H1 (cell line): ENCODE data around the gene KIF26B.

Experiments used
- EGR1 ChIP-seq: IDR thresholded peaks from 2 replicates; pipeline ENCODE4 v1.6.1; 2011; ENCODE audit warnings: low read depth, low read length, borderline replicate concordance
- TF ChIP-seq, protein P1 (sequence below), 3 experiments: IDR thresholded peaks; 1 replicate in 2 of 3; 2 replicates in 1 of 3; pipeline versions ENCODE4 v1.5.1 to v1.6.1; 2011; ENCODE audit warnings: low read length in 3 of 3, mild to moderate bottlenecking in 3 of 3, inconsistent platforms in 2 of 3, low read depth in 1 of 3, moderate library complexity in 1 of 3; ENCODE audit not compliant: insufficient read depth in 1 of 3; ENCODE audit errors: control extremely low read depth in 1 of 3

DNA sequence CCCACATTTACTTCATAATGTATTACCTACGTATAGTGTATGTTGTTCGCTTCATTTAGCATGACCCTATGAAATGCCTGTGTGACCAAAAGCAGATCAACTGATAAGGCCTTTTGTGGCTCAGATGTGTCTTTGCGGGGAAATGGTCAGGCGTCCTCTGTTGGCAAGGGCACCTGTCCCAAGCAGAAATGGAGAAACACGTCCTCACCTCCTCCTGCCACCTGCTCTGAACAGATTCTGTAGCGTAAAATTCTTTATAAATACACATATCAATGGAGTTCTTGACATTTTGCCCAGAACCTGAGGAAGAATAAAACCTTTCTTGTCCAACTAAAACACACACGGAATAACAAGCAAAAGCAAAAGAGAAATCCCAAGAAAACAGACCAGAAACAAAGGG, 417.9 kb downstream of the KIF26B start:
- no peak for TF ChIP-seq EGR1
- TF ChIP-seq, protein P1, sequence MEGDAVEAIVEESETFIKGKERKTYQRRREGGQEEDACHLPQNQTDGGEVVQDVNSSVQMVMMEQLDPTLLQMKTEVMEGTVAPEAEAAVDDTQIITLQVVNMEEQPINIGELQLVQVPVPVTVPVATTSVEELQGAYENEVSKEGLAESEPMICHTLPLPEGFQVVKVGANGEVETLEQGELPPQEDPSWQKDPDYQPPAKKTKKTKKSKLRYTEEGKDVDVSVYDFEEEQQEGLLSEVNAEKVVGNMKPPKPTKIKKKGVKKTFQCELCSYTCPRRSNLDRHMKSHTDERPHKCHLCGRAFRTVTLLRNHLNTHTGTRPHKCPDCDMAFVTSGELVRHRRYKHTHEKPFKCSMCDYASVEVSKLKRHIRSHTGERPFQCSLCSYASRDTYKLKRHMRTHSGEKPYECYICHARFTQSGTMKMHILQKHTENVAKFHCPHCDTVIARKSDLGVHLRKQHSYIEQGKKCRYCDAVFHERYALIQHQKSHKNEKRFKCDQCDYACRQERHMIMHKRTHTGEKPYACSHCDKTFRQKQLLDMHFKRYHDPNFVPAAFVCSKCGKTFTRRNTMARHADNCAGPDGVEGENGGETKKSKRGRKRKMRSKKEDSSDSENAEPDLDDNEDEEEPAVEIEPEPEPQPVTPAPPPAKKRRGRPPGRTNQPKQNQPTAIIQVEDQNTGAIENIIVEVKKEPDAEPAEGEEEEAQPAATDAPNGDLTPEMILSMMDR (IDR thresholded peaks at IDR 0.05; ENCODE audit: control extremely low read depth in 1 of 3, insufficient read depth in 1 of 3, low read depth in 1 of 3, low read length in 3 of 3): no peak
